Daoy (cell line): ENCODE results near the gene HABP2. TPM values are rescaled to one million over a fixed set of nuclear protein-coding genes. Genes with fewer than 3 reads are reported as not detected.
A peak's percentile ranks its signal among the peaks of the same experiment; 100 is the strongest.

ENCODE experiments used
- DNase-seq: peaks from one replicate; pipeline ENCODE4 v3.0.0-alpha.2; 2015; ENCODE audit warnings: low read depth
- total RNA-seq: library from RNA; depleted of rRNA; stranded (reverse); fragments of >200 nt; shearing (Covaris generic); gene quantifications from 2 replicates; pipeline ENCODE4 v1.2.3, GENCODE V29; 2014; rRNA removed

HABP2 gene
- not detected in 2 replicates for total RNA-seq

- DNase-seq = no peak
These were observed at the start of gene HABP2 for GRCh38 chr10:113552701-113553100. TSS of gene HABP2 (plus strand) at chr10:113553053. CDS start at chr10:113553122, 69 bp downstream.

- DNase-seq = no peak
These were observed 48.9 kb upstream of the HABP2 start for GRCh38 chr10:113503930-113504329.

- DNase-seq = no peak
These were observed 48.4 kb upstream of the HABP2 start for GRCh38 chr10:113504423-113504822.

GRCh38 chr10:113506476-113506875 is 46.4 kb upstream of the HABP2 start:
- no peak for DNase-seq

GRCh38 chr10:113511419-113511818 is 41.4 kb upstream of the HABP2 start:
- no peak for DNase-seq

GRCh38 chr10:113515161-113515560 is 37.7 kb upstream of the HABP2 start:
- no peak for DNase-seq

- DNase-seq = no peak
These were observed 37.3 kb upstream of the HABP2 start for GRCh38 chr10:113515601-113516000.

GRCh38 chr10:113516061-113516460 is 36.8 kb upstream of the HABP2 start:
- DNase-seq = no peak

- DNase-seq = no peak
These were observed 35.5 kb upstream of the HABP2 start for GRCh38 chr10:113517165-113517900.

GRCh38 chr10:113517901-113518260 is 35.0 kb upstream of the HABP2 start:
- no peak for DNase-seq

GRCh38 chr10:113518415-113518814 is 34.4 kb upstream of the HABP2 start:
- no peak for DNase-seq

- DNase-seq = no peak
These were observed 33.8 kb upstream of the HABP2 start for GRCh38 chr10:113518816-113519591.

- DNase-seq = no peak
These were observed 33.2 kb upstream of the HABP2 start for GRCh38 chr10:113519681-113520115.

GRCh38 chr10:113520261-113520660 is 32.6 kb upstream of the HABP2 start:
- DNase-seq = no peak

GRCh38 chr10:113520690-113521474 is 32.0 kb upstream of the HABP2 start:
- DNase-seq = peak; percentile 55

GRCh38 chr10:113521475-113521795 is 31.4 kb upstream of the HABP2 start:
- DNase-seq = no peak

- DNase-seq = no peak
These were observed 30.4 kb upstream of the HABP2 start for GRCh38 chr10:113522460-113522859.

GRCh38 chr10:113523071-113523470 is 29.8 kb upstream of the HABP2 start:
- DNase-seq = no peak

- DNase-seq = no peak
These were observed 29.2 kb upstream of the HABP2 start for GRCh38 chr10:113523628-113524027.

- DNase-seq = no peak
These were observed 28.7 kb upstream of the HABP2 start for GRCh38 chr10:113524120-113524519.

- peak; percentile 34 for DNase-seq
These were observed 28.0 kb upstream of the HABP2 start for GRCh38 chr10:113524539-113525490.
